Measurements from ENCODE around the gene KRTAP22-2.

The KRTAP22-2 gene

DNA sequence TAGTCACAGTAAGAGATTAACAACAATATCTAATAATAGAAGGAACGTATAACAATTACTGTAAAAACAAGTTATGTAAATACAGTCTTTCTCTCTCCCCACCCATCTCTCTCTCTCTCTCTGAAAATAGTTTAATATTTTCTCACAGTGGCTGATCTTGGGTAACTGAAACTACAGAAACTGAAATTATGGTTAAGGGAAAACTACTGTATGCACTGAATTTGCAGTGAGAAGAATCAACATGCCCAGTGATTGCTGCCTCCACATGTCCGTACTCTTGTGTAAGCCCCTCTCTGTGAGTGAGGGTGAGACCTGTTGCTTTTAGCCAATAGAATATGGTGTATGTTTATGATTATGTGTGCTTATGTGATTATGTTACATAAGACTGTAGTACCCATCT is 21.9 kb upstream of the KRTAP22-2 start:
- in situ Hi-C loops (cut with HindIII; ENCODE audit: low sequenced_read_pairs) = no loop called here
- TF ChIP-seq, protein P1, sequence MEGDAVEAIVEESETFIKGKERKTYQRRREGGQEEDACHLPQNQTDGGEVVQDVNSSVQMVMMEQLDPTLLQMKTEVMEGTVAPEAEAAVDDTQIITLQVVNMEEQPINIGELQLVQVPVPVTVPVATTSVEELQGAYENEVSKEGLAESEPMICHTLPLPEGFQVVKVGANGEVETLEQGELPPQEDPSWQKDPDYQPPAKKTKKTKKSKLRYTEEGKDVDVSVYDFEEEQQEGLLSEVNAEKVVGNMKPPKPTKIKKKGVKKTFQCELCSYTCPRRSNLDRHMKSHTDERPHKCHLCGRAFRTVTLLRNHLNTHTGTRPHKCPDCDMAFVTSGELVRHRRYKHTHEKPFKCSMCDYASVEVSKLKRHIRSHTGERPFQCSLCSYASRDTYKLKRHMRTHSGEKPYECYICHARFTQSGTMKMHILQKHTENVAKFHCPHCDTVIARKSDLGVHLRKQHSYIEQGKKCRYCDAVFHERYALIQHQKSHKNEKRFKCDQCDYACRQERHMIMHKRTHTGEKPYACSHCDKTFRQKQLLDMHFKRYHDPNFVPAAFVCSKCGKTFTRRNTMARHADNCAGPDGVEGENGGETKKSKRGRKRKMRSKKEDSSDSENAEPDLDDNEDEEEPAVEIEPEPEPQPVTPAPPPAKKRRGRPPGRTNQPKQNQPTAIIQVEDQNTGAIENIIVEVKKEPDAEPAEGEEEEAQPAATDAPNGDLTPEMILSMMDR (IDR thresholded peaks at IDR 0.05; ENCODE audit: low read depth, low read length) = no peak
- DNase-seq (ENCODE audit: low read depth, low spot score) = no peak
- no peak overlapping the region for H3K4me3 ChIP-seq (ENCODE audit: low read depth, low read length)

DNA sequence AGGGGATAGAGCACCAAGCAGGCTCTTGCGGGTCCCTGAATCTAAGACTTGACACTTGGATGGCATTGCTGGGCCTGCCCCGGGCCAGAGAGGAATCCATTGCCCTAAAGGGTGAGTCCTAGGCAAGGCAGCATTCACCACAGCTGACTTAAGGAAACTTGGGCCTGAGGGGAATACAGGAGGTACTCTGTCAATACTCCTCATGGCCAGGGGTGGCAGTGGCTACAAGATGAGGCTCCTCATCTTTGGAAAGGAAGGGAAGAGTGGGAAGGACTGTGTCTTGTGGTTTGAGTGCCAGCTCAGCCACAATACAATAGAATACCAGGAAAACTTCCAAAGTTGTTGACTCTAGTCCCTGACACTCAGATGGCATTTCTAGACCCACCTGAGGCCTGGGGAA is 15.8 kb upstream of the KRTAP22-2 start:
- TF ChIP-seq, protein P1 (IDR thresholded peaks at IDR 0.05; ENCODE audit: low read depth, low read length) = no peak
- no peak for DNase-seq (ENCODE audit: low read depth, low spot score)
- no peak overlapping the region for H3K4me3 ChIP-seq (ENCODE audit: low read depth, low read length)
- in situ Hi-C loops (cut with HindIII; ENCODE audit: low sequenced_read_pairs) = no loop called here

DNA sequence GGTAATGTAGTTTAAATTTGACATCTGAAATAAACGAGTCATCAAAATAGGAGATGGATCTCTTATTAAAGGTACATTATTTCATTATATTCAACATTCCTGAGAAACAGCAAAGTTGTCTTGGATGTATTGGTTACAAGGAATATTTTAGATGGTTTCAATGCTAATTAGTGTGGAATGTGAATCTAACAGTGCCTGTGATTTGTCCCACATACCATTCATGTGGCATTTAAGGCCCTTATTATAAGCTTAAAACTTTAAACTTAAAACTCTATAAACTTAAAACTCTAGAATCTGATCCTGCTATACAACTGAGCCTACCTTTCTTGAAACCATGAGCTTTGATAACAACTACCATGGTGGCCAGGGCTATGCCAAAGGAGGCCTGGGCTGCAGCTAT is 10.6 kb upstream of the KRTAP22-2 start, which contains the start of gene KRTAP22-1:
KRTAP22-1 (plus strand) TSS at position 301 of the 400 bp plus-strand sequence.
- in situ Hi-C loops (cut with HindIII; ENCODE audit: low sequenced_read_pairs) = no loop called here
- H3K4me3 ChIP-seq (ENCODE audit: low read depth, low read length) = no peak within 1 kb of the TSS
- TF ChIP-seq, protein P1 (IDR thresholded peaks at IDR 0.05; ENCODE audit: low read depth, low read length) = no peak
- no peak for DNase-seq (ENCODE audit: low read depth, low spot score)

DNA sequence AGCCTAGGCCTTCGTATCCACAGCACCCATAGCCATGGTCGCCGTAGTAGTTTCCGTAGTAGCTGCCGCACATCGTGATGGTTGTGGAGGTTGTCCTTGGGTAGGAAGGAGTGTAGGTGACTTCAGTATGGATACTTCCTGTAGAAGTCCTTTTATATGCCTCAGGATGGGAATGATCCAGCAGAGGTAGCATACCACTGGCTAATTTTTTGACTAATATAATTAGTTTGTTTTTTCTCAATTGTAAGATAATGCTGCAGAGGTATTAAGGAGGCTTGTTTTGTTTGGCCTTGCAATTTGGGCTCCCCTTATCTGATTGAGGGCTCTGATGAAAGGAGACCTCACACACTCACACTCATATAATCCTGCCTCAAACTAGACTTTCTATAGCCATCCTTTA is 8.6 kb upstream of the KRTAP22-2 start, which contains the start of gene KRTAP6-2:
KRTAP6-2 (minus strand) TSS at position 101 of the 400 bp plus-strand sequence; CDS start at position 73, 28 bp downstream.
- in situ Hi-C loops (cut with HindIII; ENCODE audit: low sequenced_read_pairs) = no loop called here
- H3K4me3 ChIP-seq (ENCODE audit: low read depth, low read length) = no peak within 1 kb of the TSS
- TF ChIP-seq, protein P1 (IDR thresholded peaks at IDR 0.05; ENCODE audit: low read depth, low read length) = no peak
- no peak for DNase-seq (ENCODE audit: low read depth, low spot score)

DNA sequence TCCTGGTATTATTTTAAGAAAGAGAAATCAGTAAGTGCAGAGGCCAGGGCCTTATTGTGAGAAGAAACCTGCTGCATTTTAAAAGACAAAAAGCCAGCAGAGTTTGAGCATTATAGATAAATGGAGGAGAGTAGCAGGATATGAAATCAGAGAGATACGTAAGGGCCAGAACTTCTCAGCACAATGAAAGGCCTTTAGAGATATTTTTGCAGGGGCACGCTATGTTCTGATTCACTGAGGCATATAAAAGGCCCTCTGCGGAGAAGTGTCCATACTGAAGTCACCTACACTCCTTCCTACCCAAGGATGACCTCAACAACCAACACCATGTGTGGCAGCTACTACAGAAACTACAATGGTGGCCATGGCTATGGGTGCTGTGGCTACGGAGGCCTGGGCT is 1.9 kb upstream of the KRTAP22-2 start, which contains the start of gene KRTAP6-3:
KRTAP6-3 (plus strand) TSS at position 301 of the 400 bp plus-strand sequence; CDS start at position 307, 6 bp downstream.
- H3K4me3 ChIP-seq (ENCODE audit: low read depth, low read length) = no peak within 1 kb of the TSS
- in situ Hi-C loops (cut with HindIII; ENCODE audit: low sequenced_read_pairs) = no loop called here
- DNase-seq (ENCODE audit: low read depth, low spot score) = no peak
- TF ChIP-seq, protein P1 (IDR thresholded peaks at IDR 0.05; ENCODE audit: low read depth, low read length) = no peak

DNA sequence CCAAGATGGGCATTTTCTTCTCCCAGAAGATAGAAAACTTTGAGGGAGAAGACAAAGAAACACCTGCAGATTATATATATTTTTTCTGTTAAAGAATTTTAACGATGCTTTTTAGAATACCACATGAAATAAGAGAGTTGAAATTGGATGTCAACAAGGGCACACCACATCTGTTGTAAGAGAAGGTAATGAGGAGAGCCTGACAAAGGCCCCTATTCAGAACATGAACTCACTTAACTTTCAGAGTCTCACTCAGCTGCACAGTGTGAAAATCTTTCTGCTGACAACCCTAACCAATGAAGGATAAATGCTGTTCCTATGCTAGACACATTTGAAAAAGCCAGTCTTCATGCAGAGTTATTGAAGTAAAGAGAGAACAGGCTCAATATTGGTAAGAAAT is 7.3 kb downstream of the KRTAP22-2 start:
- no peak overlapping the region for H3K4me3 ChIP-seq (ENCODE audit: low read depth, low read length)
- TF ChIP-seq, protein P1 (IDR thresholded peaks at IDR 0.05; ENCODE audit: low read depth, low read length) = no peak
- DNase-seq (ENCODE audit: low read depth, low spot score) = no peak
- in situ Hi-C loops (cut with HindIII; ENCODE audit: low sequenced_read_pairs) = no loop called here
